DMS114 treated with DMSO at 0.1 percent for 48 hours (cell line): Measurements from ENCODE around the gene HPSE2.
"Not testable (repeated sequence)": the region's sequence is repeated elsewhere in the genome, so short reads cannot be mapped to it uniquely, and the experiment has no call there.

Experiments
- DNase-seq: peaks from one replicate; lab custom pipeline; 2025; ENCODE audit not compliant: unreplicated experiment; lab: John Stamatoyannopoulos, UW

Gene HPSE2

DNA sequence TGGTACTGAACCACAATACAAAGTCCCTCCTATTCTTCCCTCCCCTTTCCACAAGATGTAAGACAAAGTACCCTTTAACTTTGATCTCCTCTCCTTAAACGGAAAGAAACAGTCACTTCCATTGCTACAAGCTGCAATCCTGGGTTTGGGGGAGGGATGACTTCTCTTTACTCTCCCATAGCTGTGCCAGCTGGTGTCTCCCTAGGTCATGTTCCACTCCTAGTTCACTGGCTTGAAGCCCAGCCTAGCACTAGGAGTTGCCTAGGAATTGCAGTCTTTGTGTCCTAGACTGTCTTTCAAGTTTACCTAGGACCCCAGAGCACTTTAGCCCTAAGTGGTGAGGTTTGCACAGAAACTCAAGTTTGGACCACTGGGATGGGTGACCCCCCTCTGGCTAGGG, 311.1 kb downstream of the HPSE2 start:
- no peak for DNase-seq

DNA sequence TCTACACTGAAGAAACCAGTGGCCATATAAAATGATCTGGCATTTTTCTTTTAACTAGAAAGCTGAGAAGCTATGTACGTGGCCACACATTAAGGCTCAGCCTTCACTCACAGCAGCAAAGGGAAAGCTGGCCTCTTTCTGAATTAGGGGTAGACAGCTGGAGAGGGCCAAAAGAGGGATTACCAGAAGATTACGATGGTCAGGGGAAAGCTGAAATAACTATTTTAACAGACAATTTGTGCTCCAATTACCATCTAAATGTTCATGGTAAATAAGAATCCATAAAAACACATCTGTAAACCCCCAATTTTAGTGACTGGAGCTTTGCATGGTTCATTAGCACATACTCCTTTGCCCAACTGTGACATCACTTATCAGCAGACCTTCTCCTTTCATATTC, 314.3 kb downstream of the HPSE2 start:
- no peak for DNase-seq

DNA sequence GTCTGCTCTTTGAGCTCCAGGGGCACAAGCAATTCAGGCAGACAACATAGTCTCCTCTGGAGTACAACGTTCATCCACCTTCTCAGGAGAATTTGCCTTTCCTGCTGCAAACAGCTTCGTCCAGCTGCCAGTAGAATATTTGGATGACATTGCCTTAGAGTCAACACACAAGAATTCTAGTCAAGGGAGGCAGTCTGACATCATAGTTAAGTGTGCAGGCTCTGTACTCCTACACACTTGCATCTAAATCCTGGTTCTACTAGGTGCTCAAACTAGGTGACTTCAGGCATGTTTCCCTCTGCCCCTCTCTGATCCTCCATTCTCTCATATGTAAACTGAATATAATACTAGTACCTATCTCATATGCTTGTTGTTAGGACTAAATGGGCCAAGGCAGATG, 314.8 kb downstream of the HPSE2 start:
- DNase-seq: no peak

DNA sequence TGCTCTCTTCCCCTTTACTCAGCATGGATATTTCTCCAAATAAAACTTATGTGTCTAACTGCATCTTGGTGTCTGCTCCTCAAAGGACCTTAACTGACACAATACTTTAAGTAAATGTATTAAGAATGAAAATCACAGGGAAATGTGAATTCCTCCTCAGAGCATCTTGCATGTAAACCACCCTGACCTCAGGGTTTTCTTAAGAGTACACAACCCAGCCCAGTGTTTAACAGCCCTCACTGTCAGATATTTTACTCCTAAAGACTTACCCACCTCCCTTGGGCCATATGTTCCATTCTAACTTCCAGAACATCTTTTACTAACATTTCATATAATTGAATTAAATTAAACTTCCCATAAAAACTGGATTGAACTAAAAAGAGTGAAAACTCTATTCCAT, 315.3 kb downstream of the HPSE2 start:
- DNase-seq: no peak

DNA sequence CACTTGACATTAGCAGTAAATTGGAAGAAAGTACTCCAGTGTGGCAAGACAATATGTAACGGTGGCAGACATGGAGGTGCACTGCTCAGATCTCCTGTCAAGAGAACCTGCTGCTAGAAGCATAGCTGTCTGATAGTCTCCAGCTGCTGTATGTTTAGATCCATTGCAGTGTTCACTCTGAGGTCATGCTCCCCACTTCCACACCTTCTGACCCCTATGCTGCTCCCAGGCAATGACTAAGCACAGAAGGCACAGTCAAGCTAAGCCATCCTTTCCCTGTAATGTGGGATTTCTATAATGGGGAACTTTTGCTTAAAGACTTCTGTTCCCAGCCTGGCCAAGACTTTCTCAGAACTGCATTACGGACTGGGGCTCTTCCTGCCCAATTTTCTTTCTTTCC, 315.8 kb downstream of the HPSE2 start:
- no peak for DNase-seq

DNA sequence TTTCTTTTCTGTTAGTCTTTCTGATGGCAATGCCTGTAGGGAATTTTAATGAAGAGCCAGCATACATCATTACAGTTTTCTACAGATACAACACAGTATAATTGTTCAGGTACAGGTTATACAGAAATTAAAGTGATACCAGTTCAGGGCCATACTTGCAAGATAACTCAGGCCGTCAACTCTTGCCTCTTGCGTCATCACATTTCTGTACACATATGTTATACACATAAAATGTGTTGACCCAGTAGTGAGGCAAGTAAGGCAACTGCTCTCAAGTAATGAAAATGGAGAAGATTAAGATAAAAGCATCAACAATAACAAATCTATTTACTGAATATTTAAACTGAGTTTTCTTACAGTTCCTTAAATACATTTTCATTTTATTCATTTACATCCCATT, 317.8 kb downstream of the HPSE2 start:
- DNase-seq: no peak

DNA sequence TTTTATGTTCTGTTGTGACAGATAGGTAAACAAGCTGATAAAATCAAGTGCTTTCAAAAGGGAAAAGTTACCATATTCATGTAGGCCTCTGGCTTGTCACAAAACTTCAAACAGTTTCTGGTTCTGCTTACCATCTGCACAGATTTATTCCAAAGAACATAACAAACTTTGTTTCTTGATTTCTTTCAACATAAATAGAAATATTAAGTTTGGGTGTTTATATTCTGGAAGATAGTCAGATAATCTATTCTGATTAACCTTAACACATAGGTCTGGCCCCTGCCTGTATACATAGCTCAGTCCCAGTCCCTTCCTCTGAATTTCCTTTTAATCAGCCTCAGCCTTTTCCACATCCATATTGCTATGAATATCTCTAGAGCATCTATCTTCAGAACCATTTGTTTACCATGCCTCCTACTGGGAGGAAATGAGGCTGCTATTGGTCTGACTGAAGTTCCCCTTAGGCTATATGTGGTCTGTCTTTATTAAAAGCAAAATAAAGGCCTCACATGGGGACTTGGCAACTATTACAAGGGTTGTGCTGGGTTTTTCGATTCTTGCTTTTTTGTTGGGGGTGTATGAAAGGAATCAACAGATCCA, 319.0 kb downstream of the HPSE2 start:
- no peak for DNase-seq

DNA sequence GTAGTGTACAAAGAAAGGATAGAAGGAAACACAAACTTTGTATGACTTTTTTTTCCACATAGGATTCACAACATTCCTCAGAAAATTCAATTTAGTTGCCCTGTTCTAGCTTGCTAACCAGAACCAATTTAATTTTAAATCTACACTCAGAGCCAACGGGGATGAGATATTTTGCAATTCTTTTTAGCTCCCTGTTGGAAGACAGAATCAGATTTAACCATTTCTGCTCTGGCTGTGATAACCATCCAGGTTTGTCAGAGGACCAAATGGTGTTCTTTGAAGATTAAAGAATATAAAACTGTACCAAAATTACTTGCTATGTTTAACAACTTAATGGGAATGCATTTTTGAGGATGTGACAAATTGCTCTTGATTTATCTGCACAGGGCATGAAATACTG, 319.7 kb downstream of the HPSE2 start:
- DNase-seq: no peak

DNA sequence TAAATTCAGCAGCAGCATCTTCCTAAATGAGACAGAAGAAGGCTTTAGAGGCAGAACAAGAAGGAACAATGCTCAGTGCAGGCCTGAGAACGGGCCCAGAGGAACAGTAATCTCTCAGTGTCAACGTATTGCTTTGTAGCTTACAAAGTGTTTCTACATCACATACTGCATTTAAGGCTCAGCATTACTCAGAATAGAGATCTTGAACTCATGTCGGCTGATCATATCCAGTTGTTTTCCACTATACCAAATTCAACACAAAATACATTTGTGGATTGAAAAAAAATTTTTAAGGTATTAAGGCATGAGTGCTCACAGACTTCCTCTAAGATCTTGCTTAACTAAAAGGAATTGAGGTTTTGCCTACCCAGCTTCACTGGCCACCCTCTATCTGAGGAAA, 325.1 kb downstream of the HPSE2 start:
- no peak for DNase-seq

DNA sequence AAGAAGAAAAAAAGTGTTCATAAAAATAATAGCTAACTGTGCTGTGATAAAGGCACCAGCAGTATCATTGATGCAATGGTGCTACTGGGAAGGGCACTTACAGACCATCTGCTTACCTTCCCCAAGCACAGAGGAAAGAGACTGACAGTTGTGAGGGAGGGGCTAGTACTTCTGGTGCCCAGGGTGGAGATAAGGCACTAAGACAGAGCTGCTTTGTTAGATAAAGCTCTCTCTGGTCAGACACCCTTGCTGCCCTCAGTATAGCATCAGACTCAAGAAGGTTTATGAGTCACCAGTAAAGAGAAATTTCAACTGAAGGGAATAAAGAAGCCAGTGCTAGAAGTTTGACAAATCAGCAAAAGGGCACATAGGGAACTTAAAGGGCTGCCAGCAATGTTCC, 325.6 kb downstream of the HPSE2 start:
- DNase-seq: no peak

DNA sequence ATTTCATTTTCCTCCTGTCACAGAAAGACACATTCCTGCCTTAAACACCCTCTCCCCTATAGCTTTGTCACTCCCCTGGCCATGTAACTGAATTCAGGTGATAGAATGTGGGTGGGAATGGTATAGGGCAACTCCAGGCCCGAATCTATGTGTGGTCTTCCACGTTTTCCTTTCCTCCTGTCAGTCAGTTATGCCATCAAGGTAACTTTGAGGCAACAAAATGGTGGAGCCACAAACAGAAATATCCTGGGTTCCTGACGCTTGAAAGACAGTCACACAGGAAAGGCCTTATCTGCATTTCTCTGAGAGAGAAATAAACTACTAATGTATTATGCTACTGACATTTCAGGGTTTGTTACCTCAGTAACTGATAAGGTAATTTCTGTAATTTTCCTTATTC, 326.8 kb downstream of the HPSE2 start:
- no peak for DNase-seq

DNA sequence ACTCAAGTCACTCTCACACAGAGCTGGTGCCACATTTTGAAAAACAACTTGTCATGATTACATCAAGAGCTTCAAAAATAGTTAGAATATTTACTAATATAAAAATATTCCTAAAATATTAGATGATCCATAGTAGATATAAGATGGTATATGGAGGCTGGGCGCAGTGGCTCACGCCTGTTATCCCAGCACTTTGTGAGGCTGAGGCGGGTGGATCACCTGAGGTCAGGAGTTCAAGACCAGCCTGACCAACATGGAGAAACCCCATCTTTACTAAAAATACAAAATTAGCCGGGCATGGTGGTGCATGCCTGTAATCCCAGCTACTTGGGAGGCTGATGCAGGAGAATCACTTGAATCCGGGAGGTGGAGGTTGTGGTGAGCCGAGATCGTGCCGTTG, 327.4 kb downstream of the HPSE2 start:
- not testable (repeated sequence) for DNase-seq

DNA sequence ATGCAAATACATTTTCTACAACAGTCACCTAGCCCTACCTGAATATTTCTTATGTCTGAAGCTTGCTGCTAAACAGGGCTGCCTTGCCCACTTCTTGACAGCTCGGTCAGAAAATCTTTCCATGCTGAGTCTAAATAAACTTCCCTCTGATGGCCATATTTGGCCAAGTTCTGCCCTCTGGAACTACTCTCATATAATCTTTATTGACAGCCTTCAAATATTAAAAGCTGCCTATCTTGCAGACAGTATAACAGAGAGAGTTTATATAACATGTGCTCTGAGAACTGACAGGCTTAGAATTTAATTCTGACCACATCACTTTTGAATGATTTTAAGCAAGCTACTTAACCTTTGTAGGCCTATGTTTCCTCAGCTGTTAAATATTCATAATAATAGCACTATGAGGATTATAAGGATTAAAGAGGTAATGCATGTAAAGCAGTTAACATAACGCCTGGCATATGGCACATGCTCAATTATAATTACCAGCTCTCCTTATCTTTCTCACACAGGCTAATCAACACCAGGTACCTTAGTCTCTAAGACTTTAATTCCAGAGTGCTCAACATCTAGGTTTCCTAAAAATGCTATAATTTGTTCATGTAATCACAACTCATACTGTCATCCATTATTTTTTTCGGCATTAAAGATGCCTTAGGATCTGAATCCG, 334.1 kb downstream of the HPSE2 start:
- no peak for DNase-seq

DNA sequence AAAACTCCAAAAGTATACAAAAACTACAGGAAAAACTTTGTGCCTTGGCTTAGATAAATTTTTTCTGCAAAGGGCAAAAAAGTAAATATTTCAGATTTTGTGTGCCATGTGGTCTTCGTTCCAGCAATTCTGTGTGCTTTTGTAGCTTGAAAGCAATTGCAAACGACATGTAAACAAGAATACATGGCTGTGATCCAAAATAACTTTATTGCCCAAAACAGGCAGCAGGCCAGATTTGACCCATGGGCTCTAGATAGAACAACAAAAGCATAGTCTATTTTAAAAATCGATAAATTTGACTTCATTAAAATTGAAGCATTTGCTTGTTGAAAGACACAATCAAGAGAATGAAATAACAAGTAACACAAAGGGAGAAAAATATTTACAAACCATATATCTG, 336.6 kb downstream of the HPSE2 start:
- no peak for DNase-seq

DNA sequence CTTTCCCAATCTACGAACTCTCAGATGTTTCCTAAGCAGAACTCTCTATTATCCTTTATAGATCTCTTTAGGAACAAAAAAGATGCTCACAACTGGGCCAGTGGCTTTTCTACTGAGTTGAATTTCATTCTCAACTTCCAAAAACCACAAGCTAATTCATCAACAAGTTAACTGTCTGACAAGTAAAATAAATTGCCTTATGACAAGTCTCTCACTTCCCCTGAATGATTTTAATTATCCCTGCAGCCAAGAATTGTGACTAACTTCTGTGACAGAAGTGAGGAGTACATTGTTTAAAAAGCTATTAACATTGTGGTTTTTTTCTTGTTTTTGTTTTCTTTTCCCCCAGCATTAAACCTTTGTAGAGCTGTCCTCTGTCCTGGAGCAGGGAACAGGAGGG, 343.1 kb downstream of the HPSE2 start:
- no peak for DNase-seq

DNA sequence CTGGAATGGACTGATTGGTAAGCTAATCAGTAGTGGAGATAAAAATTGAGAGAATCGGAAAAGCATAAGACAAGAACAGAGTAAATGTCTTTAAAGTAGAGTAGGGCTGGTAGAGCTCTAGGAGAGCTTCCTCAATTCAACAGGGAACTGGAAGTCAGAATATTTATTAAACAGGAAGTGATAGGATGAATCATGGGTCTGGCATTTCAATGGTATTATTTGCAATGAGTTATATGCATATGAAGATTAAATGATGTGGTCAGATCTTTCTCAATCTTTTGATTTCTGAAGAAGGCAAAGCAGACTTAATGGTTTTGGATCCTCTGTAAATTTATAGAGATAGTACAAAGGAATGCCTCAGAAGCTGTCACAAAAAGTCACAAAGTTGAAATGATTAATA, 349.0 kb downstream of the HPSE2 start:
- DNase-seq: no peak

DNA sequence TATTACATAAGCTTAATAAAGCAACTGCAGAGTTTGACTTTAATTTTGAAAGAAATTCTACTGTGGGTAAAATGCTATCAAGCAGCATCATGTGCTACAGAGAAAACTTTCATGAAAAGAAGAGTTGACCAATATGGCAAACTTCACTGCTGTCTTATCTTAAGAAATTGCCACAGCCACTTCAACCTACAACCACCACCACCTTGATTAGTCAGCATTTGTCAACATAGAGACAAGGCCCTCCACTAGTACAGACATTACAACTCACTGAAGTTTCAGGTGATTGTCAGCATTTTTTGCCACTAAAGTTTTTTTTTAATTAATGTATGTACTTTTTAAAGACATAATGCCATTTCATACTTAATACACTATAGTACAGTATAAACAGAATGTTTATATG, 350.3 kb downstream of the HPSE2 start:
- DNase-seq: no peak

DNA sequence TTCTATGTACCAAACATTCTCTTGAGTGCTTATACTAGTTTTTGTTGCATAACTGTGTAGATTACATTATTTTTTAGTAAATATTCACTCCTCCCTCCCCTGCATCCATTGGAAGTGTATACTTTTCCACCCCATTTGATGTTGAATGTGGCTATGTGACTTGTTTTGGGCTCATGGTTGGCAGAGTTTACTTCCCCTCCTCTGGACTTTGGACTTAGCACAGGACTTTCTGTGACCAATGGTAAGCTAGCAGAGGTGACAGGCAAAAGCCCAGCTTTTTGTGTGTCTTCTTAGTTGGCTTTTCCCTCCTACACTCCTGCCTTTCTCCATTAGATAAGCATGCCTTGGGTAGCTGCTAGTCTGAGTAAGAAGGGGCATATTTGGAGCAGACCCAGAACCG, 353.9 kb downstream of the HPSE2 start:
- no peak for DNase-seq

DNA sequence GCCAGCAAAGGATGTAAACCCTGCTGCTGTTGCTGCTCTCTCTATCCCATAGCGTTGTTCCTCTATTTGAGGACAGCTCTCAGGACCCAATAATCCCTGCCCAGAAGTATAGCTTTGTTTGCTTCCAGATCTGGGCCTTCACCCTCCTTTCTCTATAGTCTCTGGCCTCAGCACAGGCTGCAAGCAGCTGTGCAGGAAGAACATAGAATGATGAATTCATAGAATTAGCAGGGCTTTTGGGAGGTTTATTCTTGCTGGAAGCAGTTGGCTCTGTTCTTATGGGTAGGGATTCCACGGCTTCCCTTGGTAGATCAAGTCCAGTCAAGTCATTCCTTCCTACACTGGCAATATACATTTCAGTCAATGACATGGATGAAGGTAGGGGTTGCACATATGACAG, 354.7 kb downstream of the HPSE2 start:
- no peak for DNase-seq

DNA sequence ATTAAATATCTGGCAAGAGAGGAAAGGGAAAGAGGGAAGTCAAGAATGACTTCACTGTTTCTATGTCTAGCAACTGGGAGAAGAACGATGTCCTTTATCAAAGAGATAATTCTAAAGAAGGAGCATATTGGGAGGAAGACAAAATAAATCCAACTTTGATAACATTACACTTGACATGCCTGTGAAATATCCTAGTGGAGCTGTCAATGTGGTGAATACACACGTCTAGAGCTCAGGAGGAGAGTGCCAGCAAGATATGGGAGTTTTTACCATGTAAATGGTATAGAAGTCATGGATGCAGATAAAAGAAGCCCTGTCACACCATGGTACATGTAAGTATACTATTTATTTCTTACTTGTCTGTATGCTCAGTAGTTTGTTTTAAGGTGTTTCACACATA, 356.7 kb downstream of the HPSE2 start:
- DNase-seq: no peak

DNA sequence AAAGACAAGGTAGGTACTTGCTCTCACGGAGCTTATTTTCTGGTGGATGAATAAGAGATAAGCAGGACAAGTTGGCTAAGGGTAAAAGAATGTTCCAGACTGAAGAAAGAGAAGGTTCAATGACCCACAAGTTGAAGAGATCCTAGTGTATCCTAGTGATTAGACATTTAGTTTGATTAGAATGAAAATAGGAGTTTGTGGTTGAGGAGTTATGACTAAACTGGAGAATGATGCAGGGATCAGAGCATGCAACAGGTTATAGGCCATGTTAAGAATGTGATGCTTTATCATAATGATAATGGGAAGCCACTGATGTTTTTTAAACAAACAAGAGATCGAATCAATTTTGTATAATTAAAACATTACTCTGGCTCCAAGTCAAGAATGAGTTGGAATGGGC, 357.2 kb downstream of the HPSE2 start:
- no peak for DNase-seq

DNA sequence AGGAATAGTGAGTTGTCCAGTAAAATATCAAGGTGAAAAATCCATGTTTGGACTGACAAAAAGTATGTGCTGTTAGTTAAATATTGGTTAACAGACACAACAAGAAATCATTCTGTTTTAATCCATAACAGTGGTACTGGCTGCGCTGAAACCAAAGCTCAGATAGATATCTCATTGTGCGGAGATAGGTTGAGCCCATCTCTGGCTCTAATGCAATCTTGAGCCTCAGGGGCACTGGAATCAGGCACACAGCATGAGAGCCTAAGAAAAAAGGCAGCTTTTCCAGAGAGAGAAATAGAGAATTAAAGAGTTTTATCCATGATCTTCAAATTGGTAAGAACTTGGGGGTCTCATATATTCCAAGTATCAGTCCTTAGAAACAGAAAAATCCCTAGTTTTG, 373.7 kb downstream of the HPSE2 start:
- DNase-seq: no peak

DNA sequence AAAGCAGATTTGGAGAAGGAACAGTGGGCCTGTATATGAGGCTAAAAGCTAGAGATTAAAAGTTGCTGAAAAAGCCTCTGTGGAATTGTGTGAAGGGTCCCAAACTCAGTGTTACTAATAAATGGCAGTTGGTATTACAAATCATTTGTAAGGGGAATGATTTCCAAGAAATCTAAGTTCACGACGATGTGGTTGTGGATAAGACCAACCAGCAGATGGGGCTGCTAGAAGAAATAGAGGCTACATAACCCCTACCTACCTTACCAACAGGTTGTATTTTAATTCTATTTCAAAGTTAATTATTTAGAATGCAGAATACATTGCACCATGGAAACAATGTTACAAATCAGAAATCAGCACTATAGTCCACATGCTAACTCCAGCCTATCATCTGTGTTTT, 377.1 kb downstream of the HPSE2 start:
- no peak for DNase-seq
